Activated naive CD4-positive, alpha-beta T cell (primary cell): ENCODE measurements around the gene SPPL2C.

ENCODE experiments used
- DNase-seq, 4 experiments: peaks; one replicate each; lab custom pipeline; 2025; lab: John Stamatoyannopoulos, UW

Gene SPPL2C

GRCh38 chr17:45844695-45845375, at the start of gene SPPL2C:
Gene SPPL2C, plus strand, starts transcription at chr17:45844881. Its CDS starts 26 bp downstream, at chr17:45844907.
- no peak for DNase-seq

- no peak for DNase-seq
Observed at GRCh38 chr17:45800816-45801215, 43.9 kb upstream of the SPPL2C start.

GRCh38 chr17:45801421-45801820, 43.3 kb upstream of the SPPL2C start:
- DNase-seq: no peak

GRCh38 chr17:45808845-45809244, 35.8 kb upstream of the SPPL2C start:
- no peak for DNase-seq

- DNase-seq: no peak
Observed at GRCh38 chr17:45809499-45809898, 35.2 kb upstream of the SPPL2C start.

GRCh38 chr17:45812102-45812501, 32.6 kb upstream of the SPPL2C start:
- DNase-seq: no peak

GRCh38 chr17:45813048-45813725, 31.5 kb upstream of the SPPL2C start:
- no peak for DNase-seq

GRCh38 chr17:45814622-45815606, 29.8 kb upstream of the SPPL2C start:
- no peak for DNase-seq

GRCh38 chr17:45815752-45816151, 28.9 kb upstream of the SPPL2C start:
- DNase-seq: no peak

GRCh38 chr17:45818041-45818440, 26.6 kb upstream of the SPPL2C start:
- DNase-seq: no peak

GRCh38 chr17:45818699-45819098, 26.0 kb upstream of the SPPL2C start:
- no peak for DNase-seq

- no peak for DNase-seq
Observed at GRCh38 chr17:45819632-45820031, 25.0 kb upstream of the SPPL2C start.

GRCh38 chr17:45820052-45820780, 24.5 kb upstream of the SPPL2C start:
- no peak for DNase-seq

GRCh38 chr17:45821147-45821546, 23.5 kb upstream of the SPPL2C start:
- DNase-seq: no peak

GRCh38 chr17:45823598-45823997, 21.1 kb upstream of the SPPL2C start:
- peak in 1 of 4 experiments; percentile 5 for DNase-seq

GRCh38 chr17:45824475-45824874, 20.2 kb upstream of the SPPL2C start:
- DNase-seq: no peak

- no peak for DNase-seq
Observed at GRCh38 chr17:45824901-45825492, 19.7 kb upstream of the SPPL2C start.

GRCh38 chr17:45825792-45826191, 18.9 kb upstream of the SPPL2C start:
- no peak for DNase-seq

GRCh38 chr17:45826919-45827588, 17.6 kb upstream of the SPPL2C start:
- DNase-seq: no peak

GRCh38 chr17:45828171-45828570, 16.5 kb upstream of the SPPL2C start:
- DNase-seq: no peak
